Stimulated activated CD8-positive, alpha-beta memory T cell treated with anti-CD3 and anti-CD28 coated beads, Interleukin-12 subunit alpha, Interleukin-12 subunit beta, amount 100 ng/mL, for 24 hours (primary cell): ENCODE measurements around the gene PNMA6F.
"Not testable (repeated sequence)": the region's sequence is repeated elsewhere in the genome, so short reads cannot be mapped to it uniquely, and the experiment has no call there.

Experiments
- DNase-seq: peaks from one replicate; pipeline ENCODE4 v3.0.0-alpha.2; 2020; ENCODE audit errors: extremely low read depth

PNMA6F gene

GRCh38 chrX:153302796-153303195 lies 18.8 kb downstream of the PNMA6F start:
- no peak for DNase-seq

- DNase-seq = no peak
Measured at GRCh38 chrX:153301746-153302145, 19.8 kb downstream of the PNMA6F start.

- no peak for DNase-seq
Measured at GRCh38 chrX:153299855-153300254, 21.7 kb downstream of the PNMA6F start.

GRCh38 chrX:153297376-153297775 lies 24.2 kb downstream of the PNMA6F start:
- no peak for DNase-seq

GRCh38 chrX:153293485-153294071 lies 28.0 kb downstream of the PNMA6F start:
- DNase-seq = not testable (repeated sequence)

GRCh38 chrX:153288807-153289206 lies 32.8 kb downstream of the PNMA6F start:
- DNase-seq = not testable (repeated sequence)

GRCh38 chrX:153285678-153286077 lies 35.9 kb downstream of the PNMA6F start:
- DNase-seq = not testable (repeated sequence)

- not testable (repeated sequence) for DNase-seq
Measured at GRCh38 chrX:153283982-153284381, 37.6 kb downstream of the PNMA6F start.

- not testable (repeated sequence) for DNase-seq
Measured at GRCh38 chrX:153281784-153282183, 39.8 kb downstream of the PNMA6F start.

- DNase-seq = not testable (repeated sequence)
Measured at GRCh38 chrX:153279304-153279703, 42.3 kb downstream of the PNMA6F start.

GRCh38 chrX:153276049-153276448 lies 45.5 kb downstream of the PNMA6F start:
- not testable (repeated sequence) for DNase-seq

- not testable (repeated sequence) for DNase-seq
Measured at GRCh38 chrX:153275418-153275817, 46.1 kb downstream of the PNMA6F start.

GRCh38 chrX:153272584-153272983 lies 49.0 kb downstream of the PNMA6F start:
- not testable (repeated sequence) for DNase-seq

- not testable (repeated sequence) for DNase-seq
Measured at GRCh38 chrX:153272070-153272469, 49.5 kb downstream of the PNMA6F start.
